Spleen (tissue), 7 donors: Measurements from ENCODE around the gene SUCLG1.
A peak's percentile ranks its signal among the peaks of the same experiment; 100 is the strongest.

Experiments used
- POLR2A ChIP-seq, 3 donors: fragments of 450-650 bp; IDR thresholded peaks; one replicate each; pipeline ENCODE4 v1.5.1; 2017; ENCODE audit warnings: antibody characterized with exemption in 3 of 3, mild to moderate bottlenecking in 1 of 3
- POLR2AphosphoS5 ChIP-seq, 3 donors: sonication (generic); formaldehyde crosslinking; IDR thresholded peaks; one replicate each; pipeline ENCODE4 v1.5.1; 2017; ENCODE audit warnings: antibody characterized with exemption in 3 of 3
- TF ChIP-seq, protein P1 (sequence below), 11 experiments: fragments of 200-600 bp in 7 of 11; fragments of 450-650 bp in 4 of 11; sonication (generic) in 4 of 11; IDR thresholded peaks in 8 of 11; conservative IDR thresholded peaks in 3 of 11; 1 replicate in 7 of 11; 2 replicates in 4 of 11; pipeline versions ENCODE4 v1.4.0 to v1.8.0; 2016 to 2021; ENCODE audit warnings: antibody characterized with exemption in 11 of 11, inconsistent platforms in 4 of 11, mild to moderate bottlenecking in 1 of 11
- donor health status: DM: no; HTN: no; CAD: no; lungs with moderate emphysema.
- donor health status: DM: no; HTN: no; CAD: no.
- donor health status: DM: no; HTN: no; CAD: no.

DNA sequence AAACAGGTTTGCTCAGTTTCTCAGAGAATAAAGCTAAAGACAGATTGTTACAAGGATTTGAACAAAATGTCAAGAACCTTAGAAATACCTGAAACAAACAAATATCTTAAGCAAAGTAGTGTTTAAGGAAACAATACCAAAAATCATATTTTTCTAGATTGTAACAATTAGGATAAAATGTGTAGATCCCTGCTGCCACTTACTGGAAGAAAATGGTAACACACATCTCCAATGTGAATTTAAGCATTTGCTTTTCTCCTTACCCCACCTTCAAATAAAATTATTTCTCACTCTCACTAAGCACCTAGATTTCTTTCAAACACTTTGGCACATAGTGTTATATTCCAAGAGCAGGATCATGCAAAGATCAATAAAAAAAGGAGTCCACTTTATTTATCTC lies 34.9 kb downstream of the SUCLG1 start:
- TF ChIP-seq, protein P1, sequence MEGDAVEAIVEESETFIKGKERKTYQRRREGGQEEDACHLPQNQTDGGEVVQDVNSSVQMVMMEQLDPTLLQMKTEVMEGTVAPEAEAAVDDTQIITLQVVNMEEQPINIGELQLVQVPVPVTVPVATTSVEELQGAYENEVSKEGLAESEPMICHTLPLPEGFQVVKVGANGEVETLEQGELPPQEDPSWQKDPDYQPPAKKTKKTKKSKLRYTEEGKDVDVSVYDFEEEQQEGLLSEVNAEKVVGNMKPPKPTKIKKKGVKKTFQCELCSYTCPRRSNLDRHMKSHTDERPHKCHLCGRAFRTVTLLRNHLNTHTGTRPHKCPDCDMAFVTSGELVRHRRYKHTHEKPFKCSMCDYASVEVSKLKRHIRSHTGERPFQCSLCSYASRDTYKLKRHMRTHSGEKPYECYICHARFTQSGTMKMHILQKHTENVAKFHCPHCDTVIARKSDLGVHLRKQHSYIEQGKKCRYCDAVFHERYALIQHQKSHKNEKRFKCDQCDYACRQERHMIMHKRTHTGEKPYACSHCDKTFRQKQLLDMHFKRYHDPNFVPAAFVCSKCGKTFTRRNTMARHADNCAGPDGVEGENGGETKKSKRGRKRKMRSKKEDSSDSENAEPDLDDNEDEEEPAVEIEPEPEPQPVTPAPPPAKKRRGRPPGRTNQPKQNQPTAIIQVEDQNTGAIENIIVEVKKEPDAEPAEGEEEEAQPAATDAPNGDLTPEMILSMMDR (IDR thresholded peaks at IDR 0.05 in 8 of 11, conservative IDR thresholded peaks at IDR 0.05 in 3 of 11) = peak in 5 of 11 experiments; percentile 10 to 32 (median 20)
- TF ChIP-seq POLR2A (IDR thresholded peaks at IDR 0.05) (no peak), POLR2AphosphoS5 (IDR thresholded peaks at IDR 0.05) (no peak)
